H1 (cell line): ENCODE results near the gene PAQR7. TPM values are rescaled to one million over a fixed set of nuclear protein-coding genes. Genes with fewer than 3 reads are reported as not detected.

Experiments used
- POU5F1 ChIP-seq: IDR thresholded peaks from 2 replicates; pipeline ENCODE4 v1.6.1; 2011; ENCODE audit warnings: low read depth, mild to moderate bottlenecking, low read length, moderate library complexity
- polyA plus RNA-seq, 7 experiments: library from polyadenylated mRNA; depleted of rRNA in 3 of 7; stranded (reverse) in 5 of 7; unstranded in 2 of 7; fragments of >200 nt in 5 of 7; fragments of 200-250 nt in 2 of 7; gene quantifications; 1 replicate in 5 of 7; 2 replicates in 1 of 7; 4 replicates in 1 of 7; pipeline versions ENCODE4 v1.2.1 to v1.2.3, GENCODE V29; 2011 to 2013; ENCODE audit warnings: missing spikeins in 2 of 7, mixed read lengths in 2 of 7
- total RNA-seq: library from RNA; stranded (reverse); fragmentation: NEBNext Ultra II Directional; extraction: Animal tissue kit (Norgen Biotek cat#: 25700); gene quantifications from 2 replicates; pipeline ENCODE4 v1.2.1, GENCODE V29; 2021
- TF ChIP-seq, protein P1 (sequence below), 3 experiments: IDR thresholded peaks; 1 replicate in 2 of 3; 2 replicates in 1 of 3; pipeline versions ENCODE4 v1.5.1 to v1.6.1; 2011; ENCODE audit warnings: low read length in 3 of 3, mild to moderate bottlenecking in 3 of 3, inconsistent platforms in 2 of 3, low read depth in 1 of 3, moderate library complexity in 1 of 3; ENCODE audit not compliant: insufficient read depth in 1 of 3; ENCODE audit errors: control extremely low read depth in 1 of 3
- TF ChIP-seq, protein P2 (sequence below): fragments of 300-600 bp; sonication (generic); IDR thresholded peaks from 2 replicates; pipeline ENCODE4 v1.7.1; 2012; ENCODE audit warnings: low read length, moderate library complexity, mild to moderate bottlenecking, inconsistent platforms; ENCODE audit not compliant: insufficient replicate concordance
- TF ChIP-seq, protein P3 (sequence below): IDR thresholded peaks from 2 replicates; pipeline ENCODE4 v1.6.1; 2012; ENCODE audit warnings: inconsistent platforms

PAQR7 gene
- total and polyA plus RNA-seq, 2 of the 8 experiments (the other 6 are each of a cell fraction or from before 2014, with no cell fraction given) = 7.3 to 7.4 TPM

DNA sequence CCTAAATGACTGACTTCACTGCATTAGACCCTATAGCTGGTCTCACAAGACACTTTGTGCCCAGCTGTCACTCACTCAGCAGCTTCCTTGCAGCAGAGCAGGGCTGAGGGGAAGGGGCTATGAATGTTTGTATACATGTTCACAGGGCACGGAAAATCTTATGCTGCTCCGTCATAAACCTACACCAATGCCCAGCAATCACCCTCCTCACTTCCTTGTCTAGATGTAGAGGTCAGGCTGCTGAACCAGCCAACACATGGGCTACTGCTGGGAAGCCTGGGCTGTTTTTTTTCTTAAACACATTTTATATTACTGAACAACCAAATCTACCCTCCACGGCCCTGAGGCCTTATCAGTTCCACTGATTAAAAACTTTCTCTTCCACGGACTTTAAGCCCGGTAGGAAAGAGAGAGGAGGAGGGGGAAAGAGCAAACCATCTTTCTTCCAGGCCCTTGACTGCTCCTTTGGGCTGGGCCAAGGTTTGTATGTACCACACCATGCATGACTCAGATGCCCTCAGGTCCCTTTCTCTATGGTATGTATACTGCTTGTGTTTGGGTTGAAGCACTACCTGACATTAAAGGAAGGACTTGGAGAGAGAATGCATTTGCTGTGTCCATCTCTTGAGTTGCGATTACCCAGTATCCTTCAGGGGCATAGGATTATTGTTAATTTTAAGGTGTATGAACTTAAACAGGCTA, 43.0 kb downstream of the PAQR7 start (continued):
- TF ChIP-seq, protein P1, sequence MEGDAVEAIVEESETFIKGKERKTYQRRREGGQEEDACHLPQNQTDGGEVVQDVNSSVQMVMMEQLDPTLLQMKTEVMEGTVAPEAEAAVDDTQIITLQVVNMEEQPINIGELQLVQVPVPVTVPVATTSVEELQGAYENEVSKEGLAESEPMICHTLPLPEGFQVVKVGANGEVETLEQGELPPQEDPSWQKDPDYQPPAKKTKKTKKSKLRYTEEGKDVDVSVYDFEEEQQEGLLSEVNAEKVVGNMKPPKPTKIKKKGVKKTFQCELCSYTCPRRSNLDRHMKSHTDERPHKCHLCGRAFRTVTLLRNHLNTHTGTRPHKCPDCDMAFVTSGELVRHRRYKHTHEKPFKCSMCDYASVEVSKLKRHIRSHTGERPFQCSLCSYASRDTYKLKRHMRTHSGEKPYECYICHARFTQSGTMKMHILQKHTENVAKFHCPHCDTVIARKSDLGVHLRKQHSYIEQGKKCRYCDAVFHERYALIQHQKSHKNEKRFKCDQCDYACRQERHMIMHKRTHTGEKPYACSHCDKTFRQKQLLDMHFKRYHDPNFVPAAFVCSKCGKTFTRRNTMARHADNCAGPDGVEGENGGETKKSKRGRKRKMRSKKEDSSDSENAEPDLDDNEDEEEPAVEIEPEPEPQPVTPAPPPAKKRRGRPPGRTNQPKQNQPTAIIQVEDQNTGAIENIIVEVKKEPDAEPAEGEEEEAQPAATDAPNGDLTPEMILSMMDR (IDR thresholded peaks at IDR 0.05; ENCODE audit: control extremely low read depth in 1 of 3, insufficient read depth in 1 of 3, low read depth in 1 of 3, low read length in 3 of 3) = no peak
- TF ChIP-seq, protein P2, sequence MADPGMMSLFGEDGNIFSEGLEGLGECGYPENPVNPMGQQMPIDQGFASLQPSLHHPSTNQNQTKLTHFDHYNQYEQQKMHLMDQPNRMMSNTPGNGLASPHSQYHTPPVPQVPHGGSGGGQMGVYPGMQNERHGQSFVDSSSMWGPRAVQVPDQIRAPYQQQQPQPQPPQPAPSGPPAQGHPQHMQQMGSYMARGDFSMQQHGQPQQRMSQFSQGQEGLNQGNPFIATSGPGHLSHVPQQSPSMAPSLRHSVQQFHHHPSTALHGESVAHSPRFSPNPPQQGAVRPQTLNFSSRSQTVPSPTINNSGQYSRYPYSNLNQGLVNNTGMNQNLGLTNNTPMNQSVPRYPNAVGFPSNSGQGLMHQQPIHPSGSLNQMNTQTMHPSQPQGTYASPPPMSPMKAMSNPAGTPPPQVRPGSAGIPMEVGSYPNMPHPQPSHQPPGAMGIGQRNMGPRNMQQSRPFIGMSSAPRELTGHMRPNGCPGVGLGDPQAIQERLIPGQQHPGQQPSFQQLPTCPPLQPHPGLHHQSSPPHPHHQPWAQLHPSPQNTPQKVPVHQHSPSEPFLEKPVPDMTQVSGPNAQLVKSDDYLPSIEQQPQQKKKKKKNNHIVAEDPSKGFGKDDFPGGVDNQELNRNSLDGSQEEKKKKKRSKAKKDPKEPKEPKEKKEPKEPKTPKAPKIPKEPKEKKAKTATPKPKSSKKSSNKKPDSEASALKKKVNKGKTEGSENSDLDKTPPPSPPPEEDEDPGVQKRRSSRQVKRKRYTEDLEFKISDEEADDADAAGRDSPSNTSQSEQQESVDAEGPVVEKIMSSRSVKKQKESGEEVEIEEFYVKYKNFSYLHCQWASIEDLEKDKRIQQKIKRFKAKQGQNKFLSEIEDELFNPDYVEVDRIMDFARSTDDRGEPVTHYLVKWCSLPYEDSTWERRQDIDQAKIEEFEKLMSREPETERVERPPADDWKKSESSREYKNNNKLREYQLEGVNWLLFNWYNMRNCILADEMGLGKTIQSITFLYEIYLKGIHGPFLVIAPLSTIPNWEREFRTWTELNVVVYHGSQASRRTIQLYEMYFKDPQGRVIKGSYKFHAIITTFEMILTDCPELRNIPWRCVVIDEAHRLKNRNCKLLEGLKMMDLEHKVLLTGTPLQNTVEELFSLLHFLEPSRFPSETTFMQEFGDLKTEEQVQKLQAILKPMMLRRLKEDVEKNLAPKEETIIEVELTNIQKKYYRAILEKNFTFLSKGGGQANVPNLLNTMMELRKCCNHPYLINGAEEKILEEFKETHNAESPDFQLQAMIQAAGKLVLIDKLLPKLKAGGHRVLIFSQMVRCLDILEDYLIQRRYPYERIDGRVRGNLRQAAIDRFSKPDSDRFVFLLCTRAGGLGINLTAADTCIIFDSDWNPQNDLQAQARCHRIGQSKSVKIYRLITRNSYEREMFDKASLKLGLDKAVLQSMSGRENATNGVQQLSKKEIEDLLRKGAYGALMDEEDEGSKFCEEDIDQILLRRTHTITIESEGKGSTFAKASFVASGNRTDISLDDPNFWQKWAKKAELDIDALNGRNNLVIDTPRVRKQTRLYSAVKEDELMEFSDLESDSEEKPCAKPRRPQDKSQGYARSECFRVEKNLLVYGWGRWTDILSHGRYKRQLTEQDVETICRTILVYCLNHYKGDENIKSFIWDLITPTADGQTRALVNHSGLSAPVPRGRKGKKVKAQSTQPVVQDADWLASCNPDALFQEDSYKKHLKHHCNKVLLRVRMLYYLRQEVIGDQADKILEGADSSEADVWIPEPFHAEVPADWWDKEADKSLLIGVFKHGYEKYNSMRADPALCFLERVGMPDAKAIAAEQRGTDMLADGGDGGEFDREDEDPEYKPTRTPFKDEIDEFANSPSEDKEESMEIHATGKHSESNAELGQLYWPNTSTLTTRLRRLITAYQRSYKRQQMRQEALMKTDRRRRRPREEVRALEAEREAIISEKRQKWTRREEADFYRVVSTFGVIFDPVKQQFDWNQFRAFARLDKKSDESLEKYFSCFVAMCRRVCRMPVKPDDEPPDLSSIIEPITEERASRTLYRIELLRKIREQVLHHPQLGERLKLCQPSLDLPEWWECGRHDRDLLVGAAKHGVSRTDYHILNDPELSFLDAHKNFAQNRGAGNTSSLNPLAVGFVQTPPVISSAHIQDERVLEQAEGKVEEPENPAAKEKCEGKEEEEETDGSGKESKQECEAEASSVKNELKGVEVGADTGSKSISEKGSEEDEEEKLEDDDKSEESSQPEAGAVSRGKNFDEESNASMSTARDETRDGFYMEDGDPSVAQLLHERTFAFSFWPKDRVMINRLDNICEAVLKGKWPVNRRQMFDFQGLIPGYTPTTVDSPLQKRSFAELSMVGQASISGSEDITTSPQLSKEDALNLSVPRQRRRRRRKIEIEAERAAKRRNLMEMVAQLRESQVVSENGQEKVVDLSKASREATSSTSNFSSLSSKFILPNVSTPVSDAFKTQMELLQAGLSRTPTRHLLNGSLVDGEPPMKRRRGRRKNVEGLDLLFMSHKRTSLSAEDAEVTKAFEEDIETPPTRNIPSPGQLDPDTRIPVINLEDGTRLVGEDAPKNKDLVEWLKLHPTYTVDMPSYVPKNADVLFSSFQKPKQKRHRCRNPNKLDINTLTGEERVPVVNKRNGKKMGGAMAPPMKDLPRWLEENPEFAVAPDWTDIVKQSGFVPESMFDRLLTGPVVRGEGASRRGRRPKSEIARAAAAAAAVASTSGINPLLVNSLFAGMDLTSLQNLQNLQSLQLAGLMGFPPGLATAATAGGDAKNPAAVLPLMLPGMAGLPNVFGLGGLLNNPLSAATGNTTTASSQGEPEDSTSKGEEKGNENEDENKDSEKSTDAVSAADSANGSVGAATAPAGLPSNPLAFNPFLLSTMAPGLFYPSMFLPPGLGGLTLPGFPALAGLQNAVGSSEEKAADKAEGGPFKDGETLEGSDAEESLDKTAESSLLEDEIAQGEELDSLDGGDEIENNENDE = no peak
- no peak for TF ChIP-seq POU5F1
- TF ChIP-seq, protein P3, sequence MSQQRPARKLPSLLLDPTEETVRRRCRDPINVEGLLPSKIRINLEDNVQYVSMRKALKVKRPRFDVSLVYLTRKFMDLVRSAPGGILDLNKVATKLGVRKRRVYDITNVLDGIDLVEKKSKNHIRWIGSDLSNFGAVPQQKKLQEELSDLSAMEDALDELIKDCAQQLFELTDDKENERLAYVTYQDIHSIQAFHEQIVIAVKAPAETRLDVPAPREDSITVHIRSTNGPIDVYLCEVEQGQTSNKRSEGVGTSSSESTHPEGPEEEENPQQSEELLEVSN = no peak
